ENCODE results near the gene ATXN2L. TPM values are rescaled to one million over a fixed set of nuclear protein-coding genes. Genes with fewer than 3 reads are reported as not detected.
A peak's percentile ranks its signal among the peaks of the same experiment; 100 is the strongest.

Gene ATXN2L
- total and polyA plus RNA-seq, 2 of the 13 experiments (the other 11 are each of a cell fraction or from before 2014, with no cell fraction given), result 40.8 to 55.1 TPM

DNA sequence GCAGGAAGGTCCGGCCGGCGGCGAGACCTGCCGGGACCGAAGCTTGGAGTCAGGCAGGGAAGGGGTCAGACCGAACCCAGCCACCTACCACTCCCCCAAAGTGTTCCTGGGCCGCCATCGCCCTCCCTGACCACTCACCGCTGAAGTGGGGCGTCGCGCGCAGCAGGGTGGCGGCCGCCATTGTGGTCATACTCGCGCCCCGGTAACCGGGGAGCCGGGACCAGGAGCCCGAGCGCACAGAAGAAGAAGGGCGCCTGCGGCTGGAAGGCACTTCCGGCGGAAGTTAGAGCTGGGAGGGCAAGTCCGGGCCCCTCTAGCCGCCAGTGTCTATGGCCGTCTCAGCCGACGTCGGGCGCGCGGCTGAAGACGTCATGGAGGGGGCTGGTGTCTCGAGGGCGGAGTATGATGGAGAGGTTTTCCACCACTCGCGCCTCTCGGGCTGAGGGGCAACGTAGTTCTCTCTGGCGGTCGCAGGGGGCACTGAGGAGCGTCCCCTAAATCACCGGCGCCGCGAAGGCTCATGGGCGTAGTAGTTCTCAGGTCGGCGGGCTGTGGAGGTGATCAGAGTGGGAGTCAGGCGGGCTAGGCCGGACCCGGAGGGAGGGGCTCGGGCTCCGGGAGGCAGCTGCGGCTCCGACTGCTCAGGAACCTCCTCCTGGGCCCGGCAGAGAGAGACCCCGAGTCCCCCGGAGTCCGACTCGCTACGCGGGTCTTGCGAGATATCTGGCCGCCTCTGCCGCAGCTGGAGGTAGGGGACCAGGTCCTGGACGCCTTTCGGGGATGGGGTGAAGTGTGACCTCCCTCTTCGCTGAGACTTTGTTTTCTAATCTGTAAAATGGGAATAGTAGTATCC is 23.5 kb downstream of the ATXN2L start, which contains the start of gene TUFM (continued):
- no peak; the same call in 1 of the 2 replicates for TF ChIP-seq ZSCAN12 (CRISPR knock-in tag; IDR thresholded peaks at IDR 0.05)
- peak; percentile 90 for TF ChIP-seq MAF1 (CRISPR knock-in tag; IDR thresholded peaks at IDR 0.05; ENCODE audit: borderline replicate concordance)
- TF ChIP-seq ZNF546 (CRISPR knock-in tag; conservative IDR thresholded peaks at IDR 0.05), result 0 out of 2 replicates have a peak, but pooled peaks have one; percentile 45
- TF ChIP-seq NFYB (CRISPR knock-in tag; IDR thresholded peaks at IDR 0.05), result peak; percentile 78
- TF ChIP-seq, protein P1, sequence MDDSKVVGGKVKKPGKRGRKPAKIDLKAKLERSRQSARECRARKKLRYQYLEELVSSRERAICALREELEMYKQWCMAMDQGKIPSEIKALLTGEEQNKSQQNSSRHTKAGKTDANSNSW (CRISPR knock-in tag; IDR thresholded peaks at IDR 0.05; ENCODE audit: borderline replicate concordance), result no peak
- no peak; the same call in 1 of the 2 replicates for TF ChIP-seq ZBTB38 (CRISPR knock-in tag; IDR thresholded peaks at IDR 0.05)
- TF ChIP-seq ZNF777 (CRISPR knock-in tag; IDR thresholded peaks at IDR 0.05), result peak; percentile 68; the same call in 1 of the 2 replicates
- TF ChIP-seq, protein P2, sequence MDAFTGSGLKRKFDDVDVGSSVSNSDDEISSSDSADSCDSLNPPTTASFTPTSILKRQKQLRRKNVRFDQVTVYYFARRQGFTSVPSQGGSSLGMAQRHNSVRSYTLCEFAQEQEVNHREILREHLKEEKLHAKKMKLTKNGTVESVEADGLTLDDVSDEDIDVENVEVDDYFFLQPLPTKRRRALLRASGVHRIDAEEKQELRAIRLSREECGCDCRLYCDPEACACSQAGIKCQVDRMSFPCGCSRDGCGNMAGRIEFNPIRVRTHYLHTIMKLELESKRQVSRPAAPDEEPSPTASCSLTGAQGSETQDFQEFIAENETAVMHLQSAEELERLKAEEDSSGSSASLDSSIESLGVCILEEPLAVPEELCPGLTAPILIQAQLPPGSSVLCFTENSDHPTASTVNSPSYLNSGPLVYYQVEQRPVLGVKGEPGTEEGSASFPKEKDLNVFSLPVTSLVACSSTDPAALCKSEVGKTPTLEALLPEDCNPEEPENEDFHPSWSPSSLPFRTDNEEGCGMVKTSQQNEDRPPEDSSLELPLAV (CRISPR knock-in tag; conservative IDR thresholded peaks at IDR 0.05; ENCODE audit: low read depth), result no peak
- no peak for TF ChIP-seq ZNF841 (CRISPR knock-in tag; IDR thresholded peaks at IDR 0.05; ENCODE audit: borderline replicate concordance)
- TF ChIP-seq SMC3 (IDR thresholded peaks at IDR 0.05; ENCODE audit: low read length), result peak; percentile 13; the same call in 1 of the 2 replicates
- TF ChIP-seq ZNF577 (CRISPR knock-in tag; IDR thresholded peaks at IDR 0.05; ENCODE audit: borderline replicate concordance, low read depth), result no peak
- TF ChIP-seq, protein P3, sequence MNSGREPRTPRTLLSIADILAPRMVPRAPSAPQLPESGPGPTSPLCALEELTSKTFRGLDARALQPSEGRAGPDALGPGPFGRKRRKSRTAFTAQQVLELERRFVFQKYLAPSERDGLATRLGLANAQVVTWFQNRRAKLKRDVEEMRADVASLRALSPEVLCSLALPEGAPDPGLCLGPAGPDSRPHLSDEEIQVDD (CRISPR knock-in tag; IDR thresholded peaks at IDR 0.05; ENCODE audit: borderline replicate concordance), result no peak
- TF ChIP-seq SIX1 (CRISPR knock-in tag; IDR thresholded peaks at IDR 0.05; ENCODE audit: borderline replicate concordance), result peak; percentile 60; the same call in 1 of the 2 replicates
- TF ChIP-seq PAWR (CRISPR knock-in tag; IDR thresholded peaks at IDR 0.05; ENCODE audit: borderline replicate concordance), result no peak
- TF ChIP-seq ZNF251 (CRISPR knock-in tag; IDR thresholded peaks at IDR 0.05), result no peak
- no peak for TF ChIP-seq PRMT3 (CRISPR knock-in tag; IDR thresholded peaks at IDR 0.05; ENCODE audit: borderline replicate concordance, low read depth)
- TF ChIP-seq, protein P4, sequence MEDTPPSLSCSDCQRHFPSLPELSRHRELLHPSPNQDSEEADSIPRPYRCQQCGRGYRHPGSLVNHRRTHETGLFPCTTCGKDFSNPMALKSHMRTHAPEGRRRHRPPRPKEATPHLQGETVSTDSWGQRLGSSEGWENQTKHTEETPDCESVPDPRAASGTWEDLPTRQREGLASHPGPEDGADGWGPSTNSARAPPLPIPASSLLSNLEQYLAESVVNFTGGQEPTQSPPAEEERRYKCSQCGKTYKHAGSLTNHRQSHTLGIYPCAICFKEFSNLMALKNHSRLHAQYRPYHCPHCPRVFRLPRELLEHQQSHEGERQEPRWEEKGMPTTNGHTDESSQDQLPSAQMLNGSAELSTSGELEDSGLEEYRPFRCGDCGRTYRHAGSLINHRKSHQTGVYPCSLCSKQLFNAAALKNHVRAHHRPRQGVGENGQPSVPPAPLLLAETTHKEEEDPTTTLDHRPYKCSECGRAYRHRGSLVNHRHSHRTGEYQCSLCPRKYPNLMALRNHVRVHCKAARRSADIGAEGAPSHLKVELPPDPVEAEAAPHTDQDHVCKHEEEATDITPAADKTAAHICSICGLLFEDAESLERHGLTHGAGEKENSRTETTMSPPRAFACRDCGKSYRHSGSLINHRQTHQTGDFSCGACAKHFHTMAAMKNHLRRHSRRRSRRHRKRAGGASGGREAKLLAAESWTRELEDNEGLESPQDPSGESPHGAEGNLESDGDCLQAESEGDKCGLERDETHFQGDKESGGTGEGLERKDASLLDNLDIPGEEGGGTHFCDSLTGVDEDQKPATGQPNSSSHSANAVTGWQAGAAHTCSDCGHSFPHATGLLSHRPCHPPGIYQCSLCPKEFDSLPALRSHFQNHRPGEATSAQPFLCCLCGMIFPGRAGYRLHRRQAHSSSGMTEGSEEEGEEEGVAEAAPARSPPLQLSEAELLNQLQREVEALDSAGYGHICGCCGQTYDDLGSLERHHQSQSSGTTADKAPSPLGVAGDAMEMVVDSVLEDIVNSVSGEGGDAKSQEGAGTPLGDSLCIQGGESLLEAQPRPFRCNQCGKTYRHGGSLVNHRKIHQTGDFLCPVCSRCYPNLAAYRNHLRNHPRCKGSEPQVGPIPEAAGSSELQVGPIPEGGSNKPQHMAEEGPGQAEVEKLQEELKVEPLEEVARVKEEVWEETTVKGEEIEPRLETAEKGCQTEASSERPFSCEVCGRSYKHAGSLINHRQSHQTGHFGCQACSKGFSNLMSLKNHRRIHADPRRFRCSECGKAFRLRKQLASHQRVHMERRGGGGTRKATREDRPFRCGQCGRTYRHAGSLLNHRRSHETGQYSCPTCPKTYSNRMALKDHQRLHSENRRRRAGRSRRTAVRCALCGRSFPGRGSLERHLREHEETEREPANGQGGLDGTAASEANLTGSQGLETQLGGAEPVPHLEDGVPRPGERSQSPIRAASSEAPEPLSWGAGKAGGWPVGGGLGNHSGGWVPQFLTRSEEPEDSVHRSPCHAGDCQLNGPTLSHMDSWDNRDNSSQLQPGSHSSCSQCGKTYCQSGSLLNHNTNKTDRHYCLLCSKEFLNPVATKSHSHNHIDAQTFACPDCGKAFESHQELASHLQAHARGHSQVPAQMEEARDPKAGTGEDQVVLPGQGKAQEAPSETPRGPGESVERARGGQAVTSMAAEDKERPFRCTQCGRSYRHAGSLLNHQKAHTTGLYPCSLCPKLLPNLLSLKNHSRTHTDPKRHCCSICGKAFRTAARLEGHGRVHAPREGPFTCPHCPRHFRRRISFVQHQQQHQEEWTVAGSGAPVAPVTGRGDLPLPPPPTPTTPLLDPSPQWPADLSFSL (CRISPR knock-in tag; IDR thresholded peaks at IDR 0.05), result peak; percentile 63; the same call in 1 of the 2 replicates
- TF ChIP-seq ZNF652 (CRISPR knock-in tag; IDR thresholded peaks at IDR 0.05; ENCODE audit: borderline replicate concordance, low read depth), result peak; percentile 25; the same call in 1 of the 2 replicates
- TF ChIP-seq, protein P5, sequence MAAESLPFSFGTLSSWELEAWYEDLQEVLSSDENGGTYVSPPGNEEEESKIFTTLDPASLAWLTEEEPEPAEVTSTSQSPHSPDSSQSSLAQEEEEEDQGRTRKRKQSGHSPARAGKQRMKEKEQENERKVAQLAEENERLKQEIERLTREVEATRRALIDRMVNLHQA (CRISPR knock-in tag; IDR thresholded peaks at IDR 0.05), result no peak
